GM19324 (cell line): Measurements from ENCODE around the gene FHIP1A.
"Not testable (repeated sequence)": the region's sequence is repeated elsewhere in the genome, so short reads cannot be mapped to it uniquely, and the experiment has no call there.

Source experiments
- ATAC-seq: cut with Tn5 transposase; IDR thresholded peaks from one replicate; pipeline ENCODE4 v1.9.1; 2021; ENCODE audit warnings: mild to moderate bottlenecking, moderate library complexity; ENCODE audit not compliant: unreplicated experiment, low FRiP score

Gene FHIP1A

DNA sequence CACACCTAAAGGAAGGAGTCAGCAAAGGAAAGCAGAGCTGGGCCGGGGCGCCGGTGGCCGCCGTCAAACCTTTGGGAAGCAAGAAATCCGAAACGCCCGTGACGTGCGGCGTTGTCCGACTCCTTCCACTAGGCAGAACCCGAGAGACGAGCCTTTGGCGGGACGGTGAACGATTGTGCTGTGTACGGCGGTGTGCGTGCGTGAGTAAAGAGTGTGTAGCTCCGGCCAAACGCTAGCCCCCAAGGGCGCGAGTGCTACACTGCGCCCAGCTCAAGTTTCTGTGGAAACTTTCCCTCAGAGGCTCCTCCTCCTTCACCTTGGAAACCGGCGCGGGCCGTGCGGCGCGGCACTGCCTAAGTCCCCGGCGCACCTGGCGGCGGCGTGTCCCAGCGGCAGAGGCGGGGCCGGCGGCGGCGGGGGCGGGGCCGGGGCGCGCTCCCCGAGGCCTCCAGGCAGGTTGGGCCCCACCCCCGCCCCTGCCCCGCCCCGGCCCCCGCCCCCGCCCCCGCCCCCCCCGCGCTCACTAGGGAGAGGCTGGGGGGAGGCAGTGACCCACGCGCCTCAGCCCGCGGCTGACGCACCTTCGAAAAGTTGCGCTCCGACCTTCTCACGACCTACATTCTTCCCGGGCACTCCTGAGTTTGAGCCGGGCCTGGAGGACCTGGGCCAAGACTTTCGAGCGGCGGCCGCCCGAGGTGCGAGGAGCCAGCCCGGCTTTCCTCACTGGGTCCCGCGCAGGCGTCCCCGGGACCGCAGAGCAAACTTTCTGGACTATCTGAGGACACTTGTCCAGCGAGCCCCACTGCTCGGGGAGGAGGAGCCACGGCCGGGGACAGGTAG is at the start of gene FHIP1A:
Gene FHIP1A, plus strand, starts transcription at position 547 of the 840 bp plus-strand sequence. CDS start 157,084 bp downstream, outside the sequence.
- peak; percentile 94 for ATAC-seq

DNA sequence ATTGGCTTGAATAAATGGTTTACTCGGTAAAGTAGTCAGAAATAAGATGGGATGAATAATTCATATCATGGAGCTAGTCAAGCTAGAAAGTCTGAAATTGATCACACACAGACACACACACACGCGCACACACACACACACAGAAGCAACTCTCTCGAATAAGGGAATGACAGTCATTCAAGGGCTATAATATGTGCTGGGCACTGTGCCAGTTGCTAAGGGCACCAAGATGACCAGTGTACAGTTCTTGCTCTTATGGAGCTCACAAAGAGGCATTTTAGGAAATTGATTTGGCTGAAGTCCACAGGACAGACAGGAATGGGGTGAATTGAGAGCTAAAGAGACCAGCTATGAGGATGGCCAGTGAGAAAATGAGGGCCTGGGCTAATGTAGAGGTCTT is 49.4 kb upstream of the FHIP1A start:
- ATAC-seq = no peak

DNA sequence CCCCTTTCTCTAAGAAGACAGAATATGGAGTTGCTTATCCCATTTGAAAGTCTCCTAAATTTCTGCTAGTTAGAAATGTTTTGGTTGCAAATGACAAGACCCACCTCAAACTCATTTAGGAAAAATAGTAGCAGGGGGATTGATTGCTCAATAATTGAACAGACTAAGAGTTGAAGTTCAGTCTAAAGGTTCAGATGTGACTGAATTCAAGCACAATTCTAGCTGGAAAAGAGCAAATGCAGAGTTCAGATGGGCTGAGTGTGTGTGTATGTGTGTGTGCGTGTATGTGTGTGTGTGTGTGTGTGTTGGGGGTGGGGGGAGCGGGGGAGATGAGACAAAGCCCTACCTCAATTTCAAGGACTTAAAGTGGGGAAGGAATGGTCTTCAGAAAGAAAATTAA is 47.9 kb upstream of the FHIP1A start:
- ATAC-seq = no peak

DNA sequence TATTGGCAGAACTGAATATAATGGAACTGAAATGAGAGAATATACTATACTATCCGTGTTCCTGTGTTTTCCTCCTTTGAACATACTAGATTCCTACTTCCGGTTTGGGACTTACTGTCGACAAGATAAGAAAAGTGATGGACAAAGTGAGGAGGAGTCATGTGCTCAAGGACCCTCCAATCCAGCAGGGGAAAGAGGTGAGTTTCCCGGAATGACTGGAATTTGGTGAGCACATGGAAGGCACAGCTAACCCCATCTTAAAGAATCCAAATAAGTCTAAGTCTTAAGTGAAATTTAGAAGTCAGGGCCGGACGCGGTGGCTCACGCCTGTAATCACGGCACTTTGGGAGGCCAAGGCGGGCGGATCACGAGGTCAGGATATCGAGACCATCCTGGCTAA is 47.0 kb upstream of the FHIP1A start:
- ATAC-seq = no peak

DNA sequence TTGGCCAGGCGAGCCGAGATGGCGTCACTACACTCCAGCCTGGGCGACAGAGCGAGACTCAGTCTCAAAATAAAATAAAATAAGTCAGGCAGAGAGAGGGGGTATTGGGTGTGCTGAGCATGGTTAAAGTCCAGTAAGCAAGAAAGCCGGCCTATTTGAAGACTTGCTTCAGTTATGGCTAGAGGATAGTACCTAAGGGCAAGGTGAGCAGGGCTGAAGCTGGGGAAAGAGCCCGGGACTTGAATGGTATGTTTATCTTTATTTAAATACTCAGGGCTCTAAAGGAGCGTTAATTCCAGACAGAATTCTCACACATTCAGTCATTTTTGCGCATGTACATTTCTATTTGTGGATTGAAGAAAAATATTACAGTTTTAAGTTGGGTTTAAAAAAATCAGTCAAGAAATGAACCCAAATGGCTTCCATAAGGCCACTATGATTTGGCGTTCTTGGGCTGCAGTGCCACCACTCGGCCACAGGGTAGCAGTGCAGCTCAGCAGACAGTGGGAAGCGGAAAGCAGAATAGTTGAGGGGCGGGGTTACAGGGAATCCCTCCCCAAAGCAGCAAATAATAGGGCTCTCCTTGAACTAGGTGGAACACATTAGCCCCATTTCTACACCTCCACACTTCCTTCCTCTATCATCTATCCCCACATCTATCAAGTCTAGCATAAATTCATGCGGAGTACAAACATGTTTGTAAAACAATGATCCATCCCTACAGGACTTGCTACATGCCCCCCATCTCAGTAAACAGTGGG is 46.4 kb upstream of the FHIP1A start:
- ATAC-seq = peak; percentile 86

DNA sequence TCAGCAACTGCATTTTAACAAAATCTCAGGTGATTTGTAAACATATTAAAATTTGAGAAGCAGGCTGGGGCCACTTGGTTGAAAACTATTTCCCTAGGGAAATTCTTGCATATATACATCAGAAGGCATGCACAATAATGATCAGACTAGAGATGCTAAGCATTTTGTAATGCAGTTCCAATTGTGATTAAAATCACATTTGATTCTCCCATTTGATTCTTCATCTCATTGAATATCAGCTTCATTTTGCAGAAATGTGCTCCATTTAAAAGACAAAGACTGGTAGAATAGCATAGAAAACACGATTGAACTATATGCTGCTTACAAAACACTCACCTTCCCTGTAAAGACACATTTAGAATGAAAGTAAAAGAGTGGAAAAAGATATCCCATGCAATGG is 32.4 kb upstream of the FHIP1A start:
- ATAC-seq = no peak

DNA sequence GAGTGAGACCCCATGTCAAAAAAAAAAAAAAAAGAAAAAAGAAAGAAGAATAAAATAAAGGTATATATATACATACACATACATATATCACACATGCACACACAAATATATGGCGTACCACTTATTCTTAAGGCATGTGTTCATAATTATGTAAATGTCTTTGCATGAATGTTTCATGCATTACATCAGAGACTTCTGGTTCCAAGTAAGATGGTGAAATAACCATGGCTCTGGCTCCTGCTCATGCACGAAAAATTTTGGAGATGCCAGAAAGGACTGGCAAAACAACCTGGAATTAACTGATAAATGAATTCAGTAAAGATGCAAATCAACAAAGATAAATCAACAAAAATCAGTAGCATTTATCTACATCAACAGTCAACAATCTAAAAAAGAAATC is 19.7 kb upstream of the FHIP1A start:
- no peak for ATAC-seq

DNA sequence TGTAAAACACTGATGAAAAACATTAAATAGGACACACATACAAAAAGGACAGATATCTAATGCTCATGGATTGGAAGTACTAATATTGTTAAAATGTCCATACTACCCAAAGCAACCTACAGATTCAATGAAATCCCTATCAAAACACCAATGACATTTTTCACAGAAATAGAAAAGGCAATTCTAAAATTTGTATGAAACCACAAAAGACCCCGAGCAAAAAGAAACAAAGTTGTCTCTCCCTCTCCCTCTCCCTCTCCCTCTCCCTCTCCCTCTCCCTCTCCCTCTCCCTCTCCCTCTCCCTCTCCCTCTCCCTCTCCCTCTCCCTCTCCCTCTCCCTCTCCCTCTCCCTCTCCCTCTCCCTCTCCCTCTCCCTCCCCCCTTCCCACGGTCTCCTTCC is 19.2 kb upstream of the FHIP1A start:
- not testable (repeated sequence) for ATAC-seq

DNA sequence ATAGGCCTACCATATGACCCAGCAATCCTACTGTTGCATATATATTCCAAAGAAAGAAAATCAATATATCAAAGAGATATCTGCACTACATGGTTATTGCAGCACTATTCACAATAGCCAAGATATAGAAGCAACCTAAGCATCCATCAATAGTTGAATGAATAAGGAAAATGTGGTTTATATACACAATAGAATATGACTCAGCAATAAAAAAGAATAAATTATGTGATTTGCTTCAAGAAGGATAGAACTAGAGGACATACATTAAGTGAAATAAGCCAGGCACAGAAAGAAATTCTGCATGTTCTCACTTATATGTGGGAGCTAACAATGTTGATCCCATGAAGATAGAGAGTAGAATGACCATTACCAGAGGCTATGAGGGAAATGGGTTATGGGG is 13.1 kb upstream of the FHIP1A start:
- no peak for ATAC-seq

DNA sequence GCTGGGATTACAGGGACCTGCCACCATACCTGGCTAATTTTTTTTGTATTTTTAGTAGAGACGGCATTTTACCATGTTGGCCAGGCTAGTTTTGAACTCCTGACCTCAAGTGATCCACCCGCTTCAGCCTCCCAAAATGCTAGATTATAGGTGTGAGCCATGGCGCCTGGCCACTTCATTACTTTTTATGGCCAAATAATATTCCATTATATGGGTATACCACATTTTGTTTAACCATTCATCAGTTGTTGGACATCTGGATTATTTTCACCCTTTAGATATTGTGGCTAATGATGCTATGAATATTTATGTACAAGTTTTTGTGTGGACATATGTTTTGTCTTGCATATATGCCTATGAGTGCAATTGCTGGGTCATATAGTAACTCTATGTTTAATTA is 8.6 kb upstream of the FHIP1A start:
- ATAC-seq = no peak

DNA sequence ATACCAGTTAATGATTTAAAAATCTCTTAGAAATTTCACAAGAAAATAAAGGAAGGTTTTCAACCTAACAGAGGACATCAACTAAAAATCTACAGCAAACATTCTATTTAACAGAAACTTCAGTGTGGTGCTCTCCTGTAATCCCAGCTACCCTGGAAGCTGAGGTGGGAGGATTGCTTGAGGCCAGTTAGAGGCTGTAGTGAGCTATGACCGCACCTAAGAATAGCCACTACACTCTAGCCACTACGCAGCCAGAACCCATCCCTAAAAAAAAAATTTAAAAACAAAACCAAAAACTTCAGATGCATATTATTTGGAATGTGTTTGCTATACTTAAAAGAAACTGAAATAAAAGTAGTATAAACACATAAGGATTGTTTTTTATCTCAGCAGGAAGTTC is 7.2 kb upstream of the FHIP1A start:
- no peak for ATAC-seq

DNA sequence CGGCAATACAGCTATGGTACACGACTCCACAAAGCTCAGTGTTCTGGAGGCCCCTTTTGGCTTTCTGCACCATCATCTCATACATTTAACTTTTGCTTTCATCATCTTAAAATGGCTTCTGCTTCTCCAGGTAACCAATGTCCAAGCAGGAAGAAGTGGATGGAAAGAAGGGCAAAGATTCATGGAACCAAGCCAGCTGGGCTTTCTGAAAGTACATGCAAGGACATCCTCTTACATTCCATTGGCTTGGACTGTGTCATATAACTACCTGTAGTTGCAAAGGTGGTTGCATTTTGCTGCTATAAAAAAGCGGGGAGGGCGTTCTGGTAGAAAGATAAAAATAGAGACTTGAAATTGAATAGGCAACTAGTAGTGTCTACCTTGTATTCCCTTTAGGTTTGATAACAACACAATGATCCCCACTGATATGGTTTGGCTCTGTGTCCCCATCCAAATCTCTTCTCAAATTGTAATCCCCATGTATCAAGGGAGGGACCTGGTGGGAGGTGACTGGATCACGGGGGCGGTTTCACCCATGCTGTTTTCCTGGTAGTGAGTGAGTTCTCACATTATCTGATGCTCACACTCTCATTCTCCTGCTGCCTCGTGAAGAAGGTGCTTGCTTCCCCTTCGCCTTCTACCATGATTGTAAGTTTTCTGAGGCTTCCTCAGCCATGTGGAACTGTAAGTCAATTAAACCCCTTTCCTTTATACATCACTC is 6.7 kb upstream of the FHIP1A start:
- no peak for ATAC-seq

DNA sequence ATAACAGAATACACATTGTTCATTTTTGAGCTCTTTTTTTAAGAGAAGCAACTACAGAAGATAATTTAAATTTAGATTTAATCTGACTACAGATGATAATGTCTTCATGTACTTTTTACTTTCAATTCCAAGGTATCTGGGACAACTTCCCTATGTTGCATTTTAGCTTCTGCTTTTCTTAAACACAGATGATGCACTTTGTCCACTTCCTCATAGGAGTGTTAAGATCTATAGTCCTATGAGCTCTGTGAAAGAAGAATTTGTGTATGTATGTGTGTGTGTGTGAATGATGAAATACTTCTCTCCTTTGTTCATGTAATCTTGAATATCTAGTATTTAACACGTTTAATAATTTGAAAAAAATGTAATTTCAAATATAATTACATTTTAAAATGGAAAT is 5.3 kb upstream of the FHIP1A start:
- no peak for ATAC-seq

DNA sequence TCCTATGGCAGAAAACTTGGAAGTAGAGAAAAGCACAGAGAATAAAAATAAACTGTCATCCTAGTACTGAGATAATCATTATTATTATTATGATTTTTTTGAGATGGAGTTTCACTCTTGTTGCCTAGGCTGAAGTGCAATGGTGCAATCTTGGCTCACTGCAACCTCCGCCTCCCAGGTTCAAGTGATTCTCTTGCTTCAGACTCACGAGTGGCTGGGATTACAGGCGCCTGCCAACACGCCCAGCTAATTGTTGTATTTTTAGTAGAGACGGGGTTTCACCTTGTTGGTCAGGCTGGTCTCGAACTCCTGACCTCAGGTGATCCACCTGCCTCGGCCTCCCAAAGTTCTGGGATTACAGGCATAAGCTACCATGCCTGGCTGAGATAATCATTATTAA is 4.2 kb upstream of the FHIP1A start:
- ATAC-seq = not testable (repeated sequence)

DNA sequence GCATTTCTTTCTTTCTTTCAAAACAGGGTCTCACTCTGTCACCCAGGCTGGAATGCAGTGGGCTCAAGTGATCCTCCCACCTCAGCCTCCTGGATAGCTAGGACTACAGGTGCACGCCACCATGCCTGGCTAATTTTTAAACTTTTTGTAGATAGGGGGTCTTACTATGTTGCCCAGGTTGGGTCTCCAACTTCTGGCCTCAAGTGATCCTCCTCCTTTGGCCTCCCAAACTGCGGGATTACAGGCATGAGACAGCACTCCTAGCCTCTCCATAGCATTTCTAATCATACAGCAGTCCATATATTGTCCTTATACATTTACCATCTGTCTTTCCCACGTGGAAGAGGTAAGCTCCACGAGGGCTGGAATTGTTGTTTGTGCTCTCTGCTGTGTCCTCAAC is 2.0 kb upstream of the FHIP1A start:
- ATAC-seq = no peak

DNA sequence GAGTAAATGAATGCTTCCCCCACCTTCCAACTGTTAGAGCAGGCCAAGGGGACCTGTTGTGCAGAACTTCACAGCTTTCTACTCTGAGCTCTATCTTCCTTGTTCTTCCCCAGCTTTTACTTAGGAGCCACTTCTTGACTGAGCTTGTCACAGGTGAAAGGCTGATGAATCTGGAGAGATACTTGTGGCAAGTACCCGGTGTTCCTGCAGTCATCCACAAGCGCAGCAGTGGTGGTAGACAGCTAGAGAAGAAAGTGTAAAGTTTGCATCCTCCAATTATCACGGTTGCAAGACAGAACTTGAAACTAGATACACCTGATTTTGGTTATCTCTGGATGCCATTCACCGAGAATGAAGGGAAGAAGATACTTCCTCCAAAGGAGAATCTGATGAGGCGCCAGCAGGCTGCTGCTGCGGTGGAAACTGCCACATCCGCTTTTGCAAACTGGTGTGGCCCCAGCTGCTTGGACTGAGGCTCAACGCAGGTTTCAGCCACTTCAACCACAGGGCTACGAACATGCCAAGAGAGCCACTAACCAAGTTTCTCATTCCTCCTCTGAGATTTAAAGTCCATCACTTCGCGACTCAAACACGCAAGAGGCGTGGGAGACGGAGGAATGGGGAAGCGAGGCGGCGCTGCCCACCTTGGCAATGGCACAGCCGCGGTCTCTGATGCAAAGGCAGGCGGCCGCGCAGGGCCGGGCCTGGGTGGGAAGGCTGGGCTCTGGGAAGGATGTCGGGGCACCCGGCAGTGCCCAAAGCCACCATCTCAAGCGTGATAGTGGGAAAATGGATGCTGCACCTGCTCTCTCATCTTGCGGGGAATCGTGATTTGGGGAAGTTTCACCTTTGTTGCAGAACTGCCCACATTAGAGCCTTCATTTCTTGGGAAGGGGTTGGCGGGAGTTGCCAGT is 1.3 kb upstream of the FHIP1A start:
- ATAC-seq = peak; percentile 50

DNA sequence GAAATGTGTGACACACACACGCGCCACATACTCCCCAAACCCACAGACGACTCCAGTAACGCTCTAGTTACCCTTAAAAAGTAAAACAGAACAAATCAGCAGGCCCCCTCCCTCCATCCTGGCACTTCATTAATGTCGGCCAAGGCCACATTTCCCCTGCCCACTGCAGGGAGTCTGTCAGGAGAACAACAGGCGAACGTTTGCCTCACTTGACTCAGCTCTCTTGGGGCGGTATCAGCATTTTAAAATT is 671 bp upstream of the FHIP1A start:
- no peak for ATAC-seq

DNA sequence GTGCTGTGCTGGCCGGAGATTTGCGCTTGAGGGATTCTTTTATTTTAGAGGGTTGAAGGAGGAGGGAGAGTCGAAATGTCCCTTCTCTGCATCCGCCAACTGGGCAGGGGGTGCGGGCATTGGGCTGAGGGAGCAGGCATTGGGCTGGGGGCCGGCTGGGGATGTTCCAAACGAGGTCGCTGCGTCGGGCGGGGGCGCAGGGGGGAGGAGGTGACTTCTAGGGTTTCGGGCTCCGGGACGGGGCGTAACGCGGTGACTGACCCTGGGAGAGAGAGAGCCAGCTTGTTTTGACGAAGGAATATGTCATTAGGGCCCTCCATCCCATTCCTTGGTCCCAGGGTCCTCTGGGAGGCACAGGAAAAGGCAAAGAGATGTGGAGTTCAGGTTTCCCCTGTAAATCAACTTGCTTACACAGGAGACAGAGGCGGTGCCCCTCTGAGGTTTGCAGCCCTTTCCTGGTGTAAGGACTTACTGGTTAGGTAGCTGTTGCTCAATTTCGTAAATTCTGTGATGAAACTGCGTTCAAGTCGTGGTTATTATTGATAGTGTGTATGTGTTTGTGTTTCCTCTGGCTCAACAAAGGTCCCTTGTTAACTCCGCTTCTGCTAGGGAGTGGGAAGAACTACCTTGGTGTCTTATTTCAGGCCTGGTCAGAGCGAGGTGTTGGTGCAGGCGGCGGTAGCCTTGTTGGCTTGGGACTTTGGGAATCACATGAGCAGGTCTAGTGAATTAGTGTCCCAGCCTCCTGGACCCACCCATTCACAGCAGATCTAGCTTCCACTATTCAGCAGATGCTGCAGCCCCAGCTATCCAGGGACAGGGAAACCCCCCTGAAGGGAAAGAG is 716 bp downstream of the FHIP1A start:
- ATAC-seq = no peak

DNA sequence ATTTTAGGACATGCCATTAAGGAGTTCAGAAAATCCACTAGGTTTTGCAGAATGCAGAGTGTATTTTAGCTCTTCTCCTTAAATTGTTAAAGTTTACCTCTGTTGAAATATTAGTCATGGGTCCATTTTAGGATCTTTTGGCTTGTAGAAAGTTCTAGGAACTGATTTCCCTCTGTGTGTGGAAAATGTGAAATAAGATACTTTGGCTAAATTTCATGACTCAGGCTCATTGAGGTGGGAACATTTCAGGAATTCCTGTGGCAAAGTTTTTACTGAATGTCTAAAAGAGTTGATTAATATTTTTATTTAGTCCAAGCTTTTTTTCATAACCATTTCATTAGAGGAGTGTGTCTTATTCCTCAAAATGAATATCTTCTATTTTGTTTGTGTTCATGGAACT is 7.0 kb downstream of the FHIP1A start:
- ATAC-seq = no peak

DNA sequence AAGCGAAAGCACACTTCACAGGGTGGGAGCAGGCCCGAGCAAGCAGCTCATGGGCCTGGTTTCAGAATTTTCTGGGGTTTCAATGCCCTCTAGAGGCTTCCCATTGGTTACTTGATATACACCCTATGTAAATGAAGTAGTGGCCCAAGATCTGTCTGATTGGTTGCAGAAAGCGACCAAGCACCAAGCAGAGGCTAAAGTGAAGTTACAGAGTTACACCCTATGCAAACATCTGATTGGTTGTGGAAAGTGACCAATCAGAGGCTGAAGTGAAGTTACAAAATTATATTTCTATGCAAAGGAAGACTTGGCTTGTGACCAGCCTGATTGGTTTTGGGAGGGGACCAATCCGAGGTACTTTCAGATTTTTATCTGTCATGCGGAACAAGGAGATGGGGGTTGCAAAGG is 8.2 kb downstream of the FHIP1A start:
- ATAC-seq = peak; percentile 52
